Activated gamma-delta T cell treated with Interleukin-2 at 50 U/mL for 16 hours (primary cell): ENCODE data around the gene THBS1.

Experiments used
- DNase-seq: peaks from one replicate; pipeline ENCODE4 v3.0.0-alpha.2; 2020

THBS1 gene

DNA sequence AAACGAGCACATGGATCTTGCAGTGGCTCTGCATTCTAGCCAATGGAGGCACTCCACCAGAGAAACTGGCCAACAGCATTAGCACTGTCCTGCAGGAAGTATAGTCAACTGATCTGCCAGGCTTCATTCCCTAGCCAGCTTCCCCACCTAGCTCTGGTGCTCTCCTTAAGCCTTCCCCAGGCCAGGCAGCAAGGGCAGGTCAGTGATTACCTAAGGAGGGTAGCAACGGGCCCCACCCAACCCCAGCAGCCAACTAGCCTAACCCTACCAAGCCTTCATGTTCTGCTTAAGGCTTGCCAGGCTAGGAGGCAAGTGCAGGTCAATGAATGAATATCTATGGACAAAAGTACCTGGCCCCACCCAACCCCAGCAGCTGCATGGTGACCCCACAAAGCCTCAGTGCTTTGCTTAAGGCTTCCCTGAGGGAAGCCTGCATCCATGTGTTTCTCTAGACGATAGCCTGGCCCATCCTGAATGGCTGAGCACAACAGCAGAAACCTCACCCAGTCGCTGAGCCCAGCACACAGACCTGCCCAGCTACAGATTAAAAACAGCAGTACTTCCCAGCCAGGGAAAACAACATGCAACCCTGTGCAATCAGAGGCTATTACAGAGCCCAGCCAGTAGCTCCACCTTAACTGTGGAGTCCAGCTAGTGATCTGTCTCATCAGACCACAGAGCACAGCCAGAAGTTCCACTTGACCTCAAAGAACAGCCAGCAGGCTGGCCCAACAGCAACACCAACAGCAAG is 28.5 kb downstream of the THBS1 start:
- no peak for DNase-seq

DNA sequence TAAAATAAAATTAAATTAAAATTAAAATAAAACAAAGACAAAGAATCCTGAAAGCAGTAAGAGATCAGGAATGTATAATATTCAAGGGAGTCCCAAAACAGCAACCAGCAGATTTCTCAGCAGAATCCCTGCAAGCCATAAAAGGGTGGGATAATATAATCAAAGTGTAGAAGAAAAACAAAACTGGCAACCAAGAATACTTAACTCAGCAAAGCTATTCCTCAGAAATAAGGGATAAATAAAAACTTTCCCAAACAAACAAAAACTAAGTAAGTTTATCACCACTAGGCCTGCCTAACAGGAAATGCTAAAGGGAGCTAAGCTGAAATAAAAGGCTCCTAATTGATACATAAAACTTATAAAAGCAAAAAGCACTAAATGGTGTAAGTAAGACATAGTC is 29.8 kb downstream of the THBS1 start:
- DNase-seq = no peak

DNA sequence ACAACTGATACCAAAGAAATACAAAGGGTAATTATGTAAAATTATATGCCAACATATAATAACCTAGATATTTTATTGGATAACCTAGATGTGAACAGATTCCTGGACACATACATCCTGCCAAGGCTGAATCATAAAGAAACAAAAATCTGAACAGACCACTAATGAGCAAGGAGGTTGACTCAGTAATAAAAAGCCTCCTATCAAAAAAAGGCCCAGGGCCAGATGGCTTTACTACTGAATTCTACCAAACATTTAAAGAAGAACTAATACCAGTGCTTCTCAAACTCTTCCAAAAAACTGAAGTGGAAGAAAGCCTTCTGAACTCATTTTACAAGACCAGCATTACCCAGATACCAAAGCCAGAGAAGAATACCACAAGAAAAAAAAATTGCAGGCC is 32.4 kb downstream of the THBS1 start:
- DNase-seq = no peak

GRCh38 chr15:39613861-39614260 is 33.0 kb downstream of the THBS1 start:
- no peak for DNase-seq

- no peak for DNase-seq
Measured at GRCh38 chr15:39616731-39617455, 36.0 kb downstream of the THBS1 start.

DNA sequence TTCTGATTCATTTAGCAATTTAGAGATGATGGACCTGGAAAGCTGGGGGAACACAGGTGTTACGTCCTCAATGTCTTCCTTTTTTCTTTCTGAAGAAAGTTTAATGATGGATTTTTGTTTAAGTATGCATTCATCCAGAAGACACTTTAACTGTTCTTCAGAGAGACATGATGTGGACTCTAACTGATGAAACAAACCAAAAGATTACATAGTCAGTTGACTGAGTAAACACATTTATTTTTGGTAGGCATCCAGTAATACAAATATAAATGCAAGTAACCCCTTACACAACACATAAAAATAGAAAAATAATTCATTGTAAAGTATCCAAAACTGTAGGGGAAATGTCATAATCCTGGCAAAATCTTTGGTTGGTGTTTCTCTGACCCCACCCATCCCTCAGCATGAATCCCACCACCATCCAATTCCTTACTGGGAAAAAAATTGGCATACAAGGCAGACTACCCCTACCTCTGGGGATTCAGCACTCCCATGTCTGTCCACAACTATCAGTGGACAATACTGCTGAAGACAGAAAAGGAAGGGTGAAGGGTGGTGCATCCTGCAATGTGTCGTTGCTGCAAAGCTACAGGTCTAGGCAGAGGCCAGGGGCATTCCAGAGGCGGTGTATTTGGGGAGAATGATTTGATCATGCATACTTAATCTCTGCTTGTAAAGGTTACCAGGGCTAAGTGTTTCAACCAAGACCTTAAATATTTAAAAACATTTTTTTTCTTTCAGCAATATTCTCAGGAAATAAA is 37.4 kb downstream of the THBS1 start:
- DNase-seq = no peak

GRCh38 chr15:39621210-39621609 is 40.3 kb downstream of the THBS1 start:
- no peak for DNase-seq

DNA sequence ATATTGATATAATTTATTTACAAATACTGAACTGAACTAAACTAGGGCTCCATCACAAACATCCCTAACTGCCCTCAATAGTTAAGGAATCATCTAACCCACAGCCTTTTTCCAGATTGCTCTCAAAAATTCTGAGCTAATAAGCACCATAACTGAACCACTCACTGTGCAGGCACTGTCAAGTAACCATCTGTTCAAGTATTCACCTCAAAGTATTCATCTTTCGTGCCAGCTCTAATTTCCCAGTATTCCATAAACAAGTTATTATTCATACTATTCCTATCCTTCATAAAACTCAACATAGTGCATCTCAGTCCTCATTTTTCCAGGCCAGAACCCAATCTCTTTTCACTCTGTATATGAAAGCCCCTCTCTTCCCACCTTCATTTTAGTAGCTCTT is 41.1 kb downstream of the THBS1 start:
- DNase-seq = no peak

- no peak for DNase-seq
Measured at GRCh38 chr15:39622660-39623516, 42.0 kb downstream of the THBS1 start.

DNA sequence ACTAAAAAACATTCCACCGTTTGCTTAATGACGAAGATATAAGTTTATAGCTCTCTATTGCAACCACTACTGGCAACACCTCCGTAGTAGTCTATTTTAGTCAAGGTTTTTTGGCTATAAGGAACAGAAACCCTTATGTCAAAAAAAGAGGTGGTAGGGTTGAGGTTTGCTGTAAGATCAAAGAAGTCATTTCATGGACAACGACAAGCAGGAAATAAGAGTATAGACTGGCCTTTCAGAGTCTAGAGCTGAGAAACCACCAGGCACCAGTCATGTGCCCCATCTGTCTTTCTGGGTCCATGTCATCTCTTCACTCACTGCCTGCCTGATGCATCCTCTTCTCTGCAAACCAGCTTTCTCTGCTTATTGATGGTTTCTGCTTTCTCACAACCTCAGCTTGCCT is 42.7 kb downstream of the THBS1 start:
- peak; percentile 59 for DNase-seq

DNA sequence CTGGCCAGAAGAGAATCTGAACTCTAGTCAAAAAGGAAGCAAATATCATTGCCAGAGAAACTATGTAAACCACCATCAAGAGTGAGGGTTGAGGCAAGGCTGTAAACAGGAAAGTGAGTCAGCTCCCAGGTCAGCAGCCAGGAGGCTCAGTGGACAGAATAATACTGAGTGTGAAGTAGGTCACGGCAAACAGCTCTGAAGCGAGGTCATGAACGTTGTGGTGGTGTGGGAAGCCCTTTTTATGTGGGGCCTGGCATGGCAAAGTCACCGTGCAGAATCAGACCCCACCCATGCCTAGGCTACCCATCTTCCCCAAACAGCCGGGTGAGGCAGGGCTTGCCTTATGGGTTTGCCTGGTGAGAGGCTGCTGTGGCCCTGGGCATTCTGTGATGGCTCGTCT is 43.9 kb downstream of the THBS1 start:
- DNase-seq = peak; percentile 81

DNA sequence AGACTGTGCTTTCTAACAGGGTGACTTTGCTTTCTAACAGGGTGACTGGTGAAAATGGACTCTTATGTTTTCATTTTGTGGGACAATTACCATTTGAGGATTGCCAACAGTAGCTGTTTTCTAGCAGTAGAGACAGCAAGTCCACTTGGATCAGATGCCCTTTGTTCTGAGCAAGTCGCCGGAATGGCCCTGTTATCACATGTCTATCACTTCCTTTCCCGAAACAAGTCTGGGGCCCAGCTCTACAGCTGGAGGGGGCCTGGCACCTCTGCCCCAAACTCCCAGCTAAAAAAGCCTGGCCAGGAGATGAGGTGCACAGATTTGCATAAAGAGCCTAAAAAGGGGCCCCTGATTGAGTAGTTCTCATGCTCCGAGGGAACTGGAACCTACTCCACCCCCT is 44.6 kb downstream of the THBS1 start:
- no peak for DNase-seq

DNA sequence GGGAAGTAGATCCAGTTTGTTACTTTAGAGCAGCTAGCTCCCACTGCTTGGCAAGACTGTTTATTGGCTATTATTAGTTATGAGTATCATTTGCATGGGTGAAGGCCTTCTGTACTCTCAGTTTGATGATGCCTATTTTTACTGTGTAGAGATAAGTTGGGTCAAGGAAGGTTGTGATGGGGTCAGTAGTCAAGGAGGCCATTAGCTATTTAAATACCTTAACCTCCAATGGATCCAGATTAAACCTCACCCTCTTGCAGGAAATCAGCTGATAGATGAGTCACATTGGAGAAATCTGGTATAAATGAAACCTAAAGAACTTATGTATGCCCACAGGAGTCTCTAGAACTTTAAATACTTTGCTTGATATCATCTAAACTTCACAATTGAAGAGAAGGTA is 45.0 kb downstream of the THBS1 start:
- no peak for DNase-seq

DNA sequence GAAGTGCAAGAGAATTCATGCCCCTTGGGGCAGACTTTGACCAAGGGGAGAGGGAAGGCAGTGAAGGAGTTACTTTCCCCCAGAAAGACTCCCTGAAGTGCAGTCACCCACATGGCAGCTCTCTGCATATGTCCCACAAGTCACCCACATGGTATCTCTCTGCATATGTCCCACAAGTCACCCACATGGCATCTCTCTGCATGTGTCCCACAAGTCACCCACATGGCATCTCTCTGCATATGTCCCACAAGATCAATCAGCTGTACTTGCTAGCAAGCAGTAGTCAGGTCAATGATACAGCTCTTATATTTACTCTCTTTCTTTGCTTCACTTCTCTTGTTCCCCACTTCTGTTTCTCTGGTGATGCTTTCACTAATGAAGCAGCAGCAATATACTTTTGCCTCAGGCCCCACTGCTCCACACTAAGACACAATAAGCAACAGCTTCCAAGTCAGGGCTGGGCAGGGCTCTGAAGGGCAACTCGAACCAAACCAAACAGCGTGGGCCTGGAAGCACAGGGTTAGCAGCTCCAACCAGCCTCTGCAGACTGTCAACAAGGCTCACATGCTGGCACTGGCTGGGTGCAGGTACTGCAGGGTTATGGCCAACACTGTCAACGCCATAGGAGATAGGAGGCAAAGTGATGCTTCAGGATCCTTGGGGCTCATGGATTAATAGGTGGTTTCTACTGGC is 46.7 kb downstream of the THBS1 start:
- DNase-seq = no peak

GRCh38 chr15:39628144-39628508 is 47.2 kb downstream of the THBS1 start:
- no peak for DNase-seq

GRCh38 chr15:39628546-39629257 is 47.8 kb downstream of the THBS1 start:
- no peak for DNase-seq

DNA sequence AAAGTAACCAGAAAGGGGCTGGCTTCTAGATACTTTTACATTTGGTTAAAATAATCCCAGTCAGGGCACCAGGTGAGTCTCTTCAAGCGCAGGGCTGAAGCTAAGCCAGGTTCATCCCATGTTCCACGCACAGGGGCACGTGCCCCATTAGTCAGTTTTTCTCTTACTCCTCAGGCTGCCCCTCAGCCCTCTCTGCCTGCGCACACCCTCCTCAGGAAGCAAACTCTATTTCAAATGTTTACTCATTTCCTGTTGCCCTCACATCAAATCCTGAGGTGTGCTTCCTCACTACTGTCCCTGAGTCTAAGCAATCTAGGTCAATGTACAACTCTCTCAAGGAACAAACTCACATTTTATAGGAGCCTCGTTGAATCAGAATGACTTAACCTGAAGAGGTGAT is 48.5 kb downstream of the THBS1 start:
- peak; percentile 67 for DNase-seq

GRCh38 chr15:39629906-39630305 is 49.0 kb downstream of the THBS1 start:
- no peak for DNase-seq

DNA sequence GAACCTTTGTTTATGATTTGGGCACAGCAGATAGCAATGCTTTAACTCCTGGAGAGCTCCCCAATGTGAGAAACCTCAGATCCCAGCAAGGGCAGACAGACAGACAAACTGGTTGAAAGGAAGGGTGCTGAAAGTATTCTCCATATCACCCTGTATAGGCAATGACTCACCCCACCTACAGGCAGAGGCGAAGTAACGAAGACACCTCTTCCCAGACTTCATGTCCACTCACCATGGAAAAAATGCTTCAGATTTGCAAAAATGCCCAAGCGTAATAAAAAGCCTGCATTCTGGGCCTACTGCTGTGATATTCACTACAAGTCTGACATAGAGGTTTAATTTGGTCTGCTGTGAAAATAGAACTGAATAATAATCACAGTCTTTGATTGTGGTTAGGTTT is 50.5 kb downstream of the THBS1 start:
- DNase-seq = no peak

DNA sequence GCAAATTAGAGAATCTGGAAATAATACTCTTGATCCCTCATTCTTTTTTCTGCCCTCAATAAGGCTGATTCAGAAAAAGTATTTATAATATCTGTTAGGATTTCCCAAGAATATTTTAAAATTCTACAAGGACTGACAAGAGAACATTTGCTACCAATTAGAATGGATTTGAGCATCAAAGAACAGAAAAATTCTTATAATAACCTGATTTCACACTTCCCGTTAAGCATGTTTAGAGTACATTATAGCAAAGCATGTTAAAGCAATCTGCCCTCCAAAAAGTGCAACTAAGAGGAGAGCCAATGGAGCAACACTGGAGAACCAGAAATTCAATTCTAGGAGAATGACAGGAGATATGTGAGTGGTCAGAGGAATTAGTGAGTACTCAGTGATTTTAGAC is 57.2 kb downstream of the THBS1 start:
- no peak for DNase-seq

DNA sequence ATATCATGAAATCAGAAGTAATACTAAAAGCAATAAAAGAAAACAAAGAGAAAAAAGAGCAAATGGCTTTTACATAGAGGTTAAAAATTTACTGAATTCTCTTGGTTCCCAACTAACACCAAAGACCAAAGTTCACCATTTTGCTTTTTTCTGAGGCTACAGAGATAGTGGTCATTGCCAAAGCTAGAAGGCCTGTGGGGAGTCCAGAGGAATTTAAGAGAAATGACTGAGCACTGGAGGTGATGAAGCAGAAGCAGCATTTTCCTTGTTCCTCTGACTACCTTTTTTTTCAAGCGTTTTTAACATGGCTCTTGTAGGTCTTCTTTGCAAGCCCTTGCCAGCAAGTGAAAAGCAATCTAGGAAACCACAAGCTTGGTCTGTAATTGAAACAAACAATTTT is 58.2 kb downstream of the THBS1 start:
- no peak for DNase-seq

DNA sequence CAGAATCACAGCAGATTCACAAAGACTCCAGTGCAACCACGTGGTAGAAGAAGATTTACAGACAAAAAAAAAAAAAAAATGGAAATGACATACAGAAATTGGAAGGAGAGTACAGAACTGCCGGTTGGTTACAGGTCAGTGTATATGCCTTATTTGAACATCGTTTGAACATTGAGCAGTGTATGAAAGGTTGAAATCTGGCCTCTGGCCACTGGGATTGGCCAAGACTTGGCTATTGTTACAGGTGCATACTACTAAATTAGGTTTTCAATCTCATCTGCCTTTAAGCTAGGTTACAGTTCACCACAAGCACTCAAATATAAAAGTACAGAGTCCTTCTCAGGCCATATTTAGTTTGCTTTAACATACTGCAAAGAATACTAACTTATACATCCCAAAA is 59.8 kb downstream of the THBS1 start:
- no peak for DNase-seq
